DOHH2 (cell line): ENCODE data around the gene GLS.

Source experiments
- H3F3A ChIP-seq: fragments of 200-600 bp; sonication (generic), shearing (Covaris generic); 2 replicates; pipeline ENCODE4 v1.6.0; 2016; ENCODE audit warnings: antibody characterized with exemption, mild to moderate bottlenecking; ENCODE audit not compliant: control insufficient read depth, insufficient read depth
- H3K27ac ChIP-seq: fragments of 200-600 bp; sonication (generic); 2 replicates; pipeline ENCODE4 v1.5.1; 2014; ENCODE audit warnings: low read depth, mild to moderate bottlenecking, low read length, moderate library complexity
- H3K27me3 ChIP-seq: fragments of 200-600 bp; sonication (generic); 2 replicates; pipeline ENCODE4 v1.6.1; 2014; ENCODE audit warnings: mild to moderate bottlenecking, low read length, mixed read lengths; ENCODE audit not compliant: control insufficient read depth
- H3K36me3 ChIP-seq: fragments of 200-600 bp; sonication (generic); 2 replicates; pipeline ENCODE4 v1.6.1; 2014; ENCODE audit warnings: mild to moderate bottlenecking, low read length, moderate library complexity, mixed read lengths; ENCODE audit not compliant: control insufficient read depth
- H3K4me1 ChIP-seq: fragments of 200-600 bp; sonication (generic); 2 replicates; pipeline ENCODE4 v1.6.1; 2014; ENCODE audit warnings: mild to moderate bottlenecking, low read length, mixed read lengths; ENCODE audit not compliant: control insufficient read depth
- H3K4me2 ChIP-seq: fragments of 200-600 bp; sonication (generic); 2 replicates; pipeline ENCODE4 v1.6.0; 2014; ENCODE audit warnings: mild to moderate bottlenecking, low read length, moderate library complexity
- H3K4me3 ChIP-seq: fragments of 200-600 bp; sonication (generic); 2 replicates; pipeline ENCODE4 v1.5.1; 2014; ENCODE audit warnings: mild to moderate bottlenecking, low read length, mixed read lengths
- H3K79me2 ChIP-seq: fragments of 200-600 bp; sonication (generic); 2 replicates; pipeline ENCODE4 v1.6.1; 2014; ENCODE audit warnings: mild to moderate bottlenecking, low read length, mixed read lengths; ENCODE audit not compliant: control insufficient read depth
- H3K9me2 ChIP-seq: fragments of 200-600 bp; sonication (generic); replicated peaks from 2 replicates; pipeline ENCODE4 v1.6.1; 2014; ENCODE audit warnings: mild to moderate bottlenecking, low read length, mixed read lengths; ENCODE audit not compliant: control insufficient read depth
- H3K9me3 ChIP-seq: fragments of 200-600 bp; sonication (generic); 2 replicates; pipeline ENCODE4 v1.6.1; 2014; ENCODE audit warnings: antibody characterized with exemption, low read length, mixed read lengths; ENCODE audit not compliant: control insufficient read depth, insufficient read depth
- H4K20me1 ChIP-seq: fragments of 200-600 bp; sonication (generic); 2 replicates; pipeline ENCODE4 v1.6.0; 2014; ENCODE audit warnings: low read depth, mild to moderate bottlenecking, antibody characterized with exemption, low read length, moderate library complexity; ENCODE audit not compliant: control insufficient read depth, insufficient read depth
- CTCF ChIP-seq: fragments of 200-600 bp; sonication (generic); IDR thresholded peaks from one replicate; pipeline ENCODE4 v1.5.1; 2014; ENCODE audit warnings: antibody characterized with exemption, mild to moderate bottlenecking, low read depth, low read length; ENCODE audit not compliant: poor library complexity, severe bottlenecking
- EZH2phosphoT487 ChIP-seq: fragments of 200-600 bp; sonication (generic); IDR thresholded peaks from 2 replicates; pipeline ENCODE4 v1.6.1; 2017; ENCODE audit warnings: borderline replicate concordance, mild to moderate bottlenecking, antibody characterized with exemption, low read length, moderate library complexity, mixed read lengths

GLS gene

DNA sequence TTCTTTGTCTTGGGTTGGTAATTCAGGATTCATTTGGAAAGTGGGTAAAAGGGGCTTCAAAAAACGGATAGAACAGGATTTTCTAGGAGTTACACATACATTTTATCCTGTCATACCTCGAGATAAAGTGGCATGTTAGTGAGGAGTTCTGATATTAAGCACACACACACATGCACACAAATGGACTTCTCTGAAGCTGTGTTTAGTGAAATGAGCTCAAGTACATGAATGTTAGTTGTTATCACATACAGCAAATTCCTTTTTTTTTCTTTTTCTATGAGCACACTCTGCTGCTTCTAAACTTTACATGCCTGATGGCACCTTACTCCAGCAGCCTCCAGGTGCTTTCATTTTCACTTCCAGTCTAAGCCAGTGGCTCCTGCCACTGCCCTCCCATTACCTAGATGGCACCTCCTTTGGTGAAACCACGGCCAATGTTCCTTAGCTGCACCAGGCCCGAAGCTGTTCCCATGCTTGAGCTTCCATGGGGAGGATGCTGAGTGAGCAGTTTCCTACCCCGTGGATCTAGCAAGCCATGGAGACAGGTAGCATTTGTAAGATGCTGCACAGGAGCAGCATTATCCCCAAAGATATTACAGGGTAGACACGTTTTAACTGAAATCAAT is 83.7 kb downstream of the GLS start:
- H3K4me1 ChIP-seq: no peaks in the 10 kb centered on the region
- H3F3A ChIP-seq: no peaks in the 10 kb centered on the region
- no peaks in the 10 kb centered on the region for H3K36me3 ChIP-seq
- H3K9me2 ChIP-seq: no peaks in the 10 kb centered on the region
- H3K79me2 ChIP-seq: no peaks in the 10 kb centered on the region
- no peak overlapping the region for H3K4me2 ChIP-seq
- H3K9me3 ChIP-seq: no peaks in the 10 kb centered on the region
- H3K27ac ChIP-seq: no peak overlapping the region
- H4K20me1 ChIP-seq: no peaks in the 10 kb centered on the region
- H3K27me3 ChIP-seq: no peaks in the 10 kb centered on the region
- no peak for TF ChIP-seq CTCF
- no peak for TF ChIP-seq EZH2phosphoT487
- no peak overlapping the region for H3K4me3 ChIP-seq

DNA sequence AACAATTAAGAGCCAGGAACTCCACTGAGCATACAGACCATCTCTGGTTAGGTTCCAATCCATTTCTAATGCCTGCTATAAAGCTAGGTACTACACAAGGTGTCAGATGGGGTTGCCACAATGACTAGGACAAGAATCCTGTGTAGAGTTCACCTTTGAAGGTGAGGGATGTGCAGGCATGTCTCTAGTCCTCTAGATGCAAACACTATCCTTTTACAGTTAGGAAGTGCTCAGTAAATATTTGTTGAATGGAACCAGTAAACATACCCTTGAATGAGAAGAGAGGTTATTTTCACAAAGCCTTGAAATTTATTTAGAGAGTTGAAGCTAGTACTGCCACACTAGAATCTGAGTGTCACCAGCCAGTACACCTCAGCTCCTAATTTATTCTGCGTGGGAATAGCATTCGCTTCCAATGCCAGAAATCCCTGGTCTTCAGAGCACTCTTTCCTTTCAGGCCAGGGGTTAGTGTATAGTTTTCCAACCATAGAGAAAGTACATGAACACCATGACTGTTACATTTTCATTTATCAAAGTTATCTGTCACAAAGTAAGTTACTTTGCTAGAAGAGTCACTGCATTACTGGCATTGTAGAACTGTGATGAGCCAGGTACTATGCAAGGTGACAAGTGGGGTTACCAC is 85.1 kb downstream of the GLS start:
- Histone ChIP-seq H3K4me3 (no peak overlapping the region), H3F3A (no peaks in the 10 kb centered on the region), H3K79me2 (no peaks in the 10 kb centered on the region), H3K27me3 (no peaks in the 10 kb centered on the region), H3K27ac (no peak overlapping the region), H3K9me2 (no peaks in the 10 kb centered on the region), H3K4me2 (no peak overlapping the region), H4K20me1 (no peaks in the 10 kb centered on the region), H3K36me3 (no peaks in the 10 kb centered on the region), H3K9me3 (no peaks in the 10 kb centered on the region), H3K4me1 (no peaks in the 10 kb centered on the region)
- no peak for TF ChIP-seq EZH2phosphoT487
- no peak for TF ChIP-seq CTCF

- no peaks in the 10 kb centered on the region for H3K27me3 ChIP-seq
- no peaks in the 10 kb centered on the region for H3F3A ChIP-seq
- H3K4me1 ChIP-seq: no peaks in the 10 kb centered on the region
- no peaks in the 10 kb centered on the region for H4K20me1 ChIP-seq
- H3K9me3 ChIP-seq: no peaks in the 10 kb centered on the region
- no peaks in the 10 kb centered on the region for H3K9me2 ChIP-seq
- no peak overlapping the region for H3K4me3 ChIP-seq
- H3K27ac ChIP-seq: no peak overlapping the region
- no peak overlapping the region for H3K4me2 ChIP-seq
- TF ChIP-seq CTCF (no peak), EZH2phosphoT487 (no peak)
- no peaks in the 10 kb centered on the region for H3K36me3 ChIP-seq
- no peaks in the 10 kb centered on the region for H3K79me2 ChIP-seq
These were observed 87.9 kb downstream of the GLS start for GRCh38 chr2:190968522-190968921.
